ENCODE results near the gene SLC24A3.
"Not testable (repeated sequence)": the region's sequence is repeated elsewhere in the genome, so short reads cannot be mapped to it uniquely, and the experiment has no call there.

The SLC24A3 gene

DNA sequence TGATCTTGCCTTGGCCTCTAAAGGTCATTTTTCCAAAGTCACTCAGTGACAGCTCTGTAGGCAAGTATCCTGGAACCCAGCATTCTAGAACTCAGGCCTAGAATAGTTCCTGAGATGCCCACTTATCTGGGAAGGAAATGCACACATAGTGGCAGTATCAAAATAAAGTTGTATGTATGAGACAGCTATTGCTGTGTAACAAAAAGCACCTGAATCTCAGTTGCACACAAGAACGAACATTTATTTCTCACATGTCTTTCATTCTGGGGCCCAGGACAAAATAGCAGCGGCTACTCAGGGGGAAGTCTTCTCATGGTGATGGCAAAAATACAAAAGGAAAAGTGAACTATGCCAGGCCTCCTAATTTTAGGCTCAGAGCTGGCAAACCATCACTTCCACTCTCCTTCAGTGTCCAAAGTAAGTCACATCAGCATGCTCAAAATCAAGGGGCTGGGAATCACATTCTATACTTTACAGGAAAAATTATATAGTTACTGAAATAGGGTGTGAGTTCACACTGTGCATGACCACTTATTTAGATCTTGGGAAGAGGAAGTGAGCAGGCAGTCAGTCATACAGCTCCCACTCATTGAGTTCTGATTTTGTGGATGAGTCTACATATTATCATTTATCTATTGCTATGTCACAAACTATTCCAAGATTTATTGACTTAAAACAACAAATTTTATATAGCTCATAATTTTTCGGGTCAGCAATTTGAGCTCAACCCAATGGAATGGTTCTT is 412.0 kb downstream of the SLC24A3 start:
- Histone ChIP-seq H3K27ac (ENCODE audit: low read depth, low read length) (no peak overlapping the region), H3K4me3 (ENCODE audit: low read length) (no peak overlapping the region), H3K27me3 (ENCODE audit: control insufficient read depth, insufficient read depth, low read length) (no peaks in the 10 kb centered on the region), H3K4me1 (ENCODE audit: control insufficient read depth, insufficient read depth, low read length) (no peaks in the 10 kb centered on the region), H3K9ac (ENCODE audit: low read length) (no peak overlapping the region), H3K36me3 (ENCODE audit: control insufficient read depth, insufficient read depth, low read length) (no peaks in the 10 kb centered on the region)

DNA sequence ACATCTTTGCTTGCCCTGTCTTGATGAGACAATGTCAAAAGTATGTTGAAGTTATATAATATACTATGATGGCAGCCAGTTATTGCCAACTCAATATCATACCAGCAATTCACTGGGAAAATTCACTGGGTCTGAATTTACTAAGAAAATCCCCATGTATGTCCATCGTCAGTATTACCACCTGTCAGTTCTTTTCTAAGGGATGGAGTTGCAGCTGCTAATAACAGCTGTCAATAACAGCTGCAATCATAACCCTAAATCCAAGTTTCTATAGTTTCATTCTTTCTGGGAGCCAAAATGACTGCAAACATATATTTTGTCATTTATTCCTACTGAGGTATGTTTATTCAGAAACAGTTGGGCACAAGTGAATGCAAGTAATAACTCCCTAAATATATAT is 413.0 kb downstream of the SLC24A3 start:
- Histone ChIP-seq H3K27me3 (ENCODE audit: control insufficient read depth, insufficient read depth, low read length) (no peaks in the 10 kb centered on the region), H3K4me3 (ENCODE audit: low read length) (no peak overlapping the region), H3K9ac (ENCODE audit: low read length) (no peak overlapping the region), H3K27ac (ENCODE audit: low read depth, low read length) (no peak overlapping the region), H3K4me1 (ENCODE audit: control insufficient read depth, insufficient read depth, low read length) (no peaks in the 10 kb centered on the region), H3K36me3 (ENCODE audit: control insufficient read depth, insufficient read depth, low read length) (no peaks in the 10 kb centered on the region)

DNA sequence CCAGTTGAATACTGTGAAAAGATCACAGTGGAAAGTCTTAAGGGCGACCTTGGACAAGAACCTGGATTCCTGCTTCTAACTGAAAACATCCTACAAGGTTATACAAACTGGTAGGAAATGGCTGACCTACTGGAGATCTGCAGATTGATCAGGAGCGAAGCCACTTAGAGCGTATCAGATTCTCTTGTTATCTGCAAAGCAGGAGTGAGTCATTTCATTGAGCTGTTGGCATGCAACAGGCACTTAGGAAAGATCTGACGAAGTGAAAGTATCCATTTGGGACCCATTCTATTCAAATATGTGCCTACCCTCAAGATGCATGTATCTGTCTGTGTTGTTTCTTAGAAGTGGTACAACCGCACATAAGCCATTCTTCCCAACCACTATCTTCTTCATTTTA is 414.5 kb downstream of the SLC24A3 start:
- Histone ChIP-seq H3K9ac (ENCODE audit: low read length) (no peak overlapping the region), H3K27me3 (ENCODE audit: control insufficient read depth, insufficient read depth, low read length) (no peaks in the 10 kb centered on the region), H3K27ac (ENCODE audit: low read depth, low read length) (no peak overlapping the region), H3K36me3 (ENCODE audit: control insufficient read depth, insufficient read depth, low read length) (no peaks in the 10 kb centered on the region), H3K4me3 (ENCODE audit: low read length) (no peak overlapping the region), H3K4me1 (ENCODE audit: control insufficient read depth, insufficient read depth, low read length) (no peaks in the 10 kb centered on the region)

DNA sequence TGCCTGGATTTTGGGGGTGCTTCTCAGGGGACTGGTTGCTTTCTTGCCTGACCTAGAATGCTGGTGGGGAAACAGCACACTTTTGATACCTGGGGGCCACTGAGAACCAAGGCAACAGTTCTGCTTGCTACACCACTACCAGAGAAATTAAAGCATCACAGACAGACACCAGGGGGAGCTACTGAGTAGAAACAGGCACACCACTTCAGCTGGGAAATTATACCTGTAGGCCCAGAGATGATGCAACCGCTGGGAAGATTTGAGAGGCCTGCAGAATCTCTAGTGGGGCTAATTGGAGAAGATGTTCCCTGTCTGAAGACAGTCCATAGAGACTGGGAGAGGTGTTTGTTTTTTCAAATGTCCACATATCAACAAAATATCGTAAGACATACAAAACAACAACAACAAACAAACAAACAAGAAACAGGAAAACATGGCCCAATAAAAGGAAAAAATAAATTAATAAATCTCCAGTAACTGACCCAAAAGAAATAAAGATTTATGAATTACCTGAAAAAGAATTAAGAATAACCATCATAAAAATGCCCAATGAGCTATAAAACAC is 416.2 kb downstream of the SLC24A3 start:
- Histone ChIP-seq H3K27me3 (ENCODE audit: control insufficient read depth, insufficient read depth, low read length) (no peaks in the 10 kb centered on the region), H3K9ac (ENCODE audit: low read length) (no peak overlapping the region), H3K4me3 (ENCODE audit: low read length) (no peak overlapping the region), H3K36me3 (ENCODE audit: control insufficient read depth, insufficient read depth, low read length) (no peaks in the 10 kb centered on the region), H3K27ac (ENCODE audit: low read depth, low read length) (no peak overlapping the region), H3K4me1 (ENCODE audit: control insufficient read depth, insufficient read depth, low read length) (no peaks in the 10 kb centered on the region)

DNA sequence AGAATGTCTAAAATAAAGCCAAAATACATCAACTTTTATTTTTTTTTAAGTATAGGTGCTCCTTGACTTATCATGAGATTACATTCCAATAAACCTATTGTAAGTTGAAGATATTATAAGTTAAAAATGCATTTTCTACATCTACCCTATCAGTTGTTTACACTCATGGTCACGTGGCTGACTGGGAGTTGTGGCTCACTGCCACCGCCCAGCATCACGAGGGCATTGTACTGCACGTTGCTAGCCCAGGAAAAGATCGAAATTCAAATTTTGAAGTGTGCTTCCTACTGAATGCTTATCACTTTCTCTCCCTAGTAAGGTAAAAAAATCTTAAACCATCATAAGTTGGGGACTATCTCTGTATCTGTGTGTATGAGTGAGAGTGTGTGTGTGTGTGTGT is 419.0 kb downstream of the SLC24A3 start:
- Histone ChIP-seq H3K27me3 (ENCODE audit: control insufficient read depth, insufficient read depth, low read length) (no peaks in the 10 kb centered on the region), H3K4me3 (ENCODE audit: low read length) (no peak overlapping the region), H3K27ac (ENCODE audit: low read depth, low read length) (no peak overlapping the region), H3K36me3 (ENCODE audit: control insufficient read depth, insufficient read depth, low read length) (no peaks in the 10 kb centered on the region), H3K9ac (ENCODE audit: low read length) (no peak overlapping the region), H3K4me1 (ENCODE audit: control insufficient read depth, insufficient read depth, low read length) (no peaks in the 10 kb centered on the region)

DNA sequence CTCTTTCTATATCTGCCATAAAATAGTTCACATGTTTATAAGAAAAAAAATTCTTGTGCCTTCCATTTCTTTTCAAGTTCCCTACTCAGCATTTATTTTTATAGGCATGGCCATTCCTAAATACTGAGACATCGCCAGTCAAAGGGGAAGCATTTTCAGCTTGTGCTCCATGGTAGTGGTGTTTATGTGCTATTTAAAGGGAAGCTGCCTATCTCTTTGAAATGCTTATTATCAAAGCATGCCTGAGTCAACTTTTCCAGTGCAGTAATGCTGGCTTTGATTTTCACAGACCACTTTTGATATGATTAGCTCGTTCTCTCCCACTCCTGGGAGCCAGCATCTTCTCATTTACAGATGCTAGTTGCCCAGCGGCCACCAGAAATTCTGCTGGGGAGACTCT is 421.5 kb downstream of the SLC24A3 start:
- Histone ChIP-seq H3K9ac (ENCODE audit: low read length) (no peak overlapping the region), H3K36me3 (ENCODE audit: control insufficient read depth, insufficient read depth, low read length) (no peaks in the 10 kb centered on the region), H3K27ac (ENCODE audit: low read depth, low read length) (no peak overlapping the region), H3K27me3 (ENCODE audit: control insufficient read depth, insufficient read depth, low read length) (no peaks in the 10 kb centered on the region), H3K4me1 (ENCODE audit: control insufficient read depth, insufficient read depth, low read length) (no peaks in the 10 kb centered on the region), H3K4me3 (ENCODE audit: low read length) (no peak overlapping the region)

DNA sequence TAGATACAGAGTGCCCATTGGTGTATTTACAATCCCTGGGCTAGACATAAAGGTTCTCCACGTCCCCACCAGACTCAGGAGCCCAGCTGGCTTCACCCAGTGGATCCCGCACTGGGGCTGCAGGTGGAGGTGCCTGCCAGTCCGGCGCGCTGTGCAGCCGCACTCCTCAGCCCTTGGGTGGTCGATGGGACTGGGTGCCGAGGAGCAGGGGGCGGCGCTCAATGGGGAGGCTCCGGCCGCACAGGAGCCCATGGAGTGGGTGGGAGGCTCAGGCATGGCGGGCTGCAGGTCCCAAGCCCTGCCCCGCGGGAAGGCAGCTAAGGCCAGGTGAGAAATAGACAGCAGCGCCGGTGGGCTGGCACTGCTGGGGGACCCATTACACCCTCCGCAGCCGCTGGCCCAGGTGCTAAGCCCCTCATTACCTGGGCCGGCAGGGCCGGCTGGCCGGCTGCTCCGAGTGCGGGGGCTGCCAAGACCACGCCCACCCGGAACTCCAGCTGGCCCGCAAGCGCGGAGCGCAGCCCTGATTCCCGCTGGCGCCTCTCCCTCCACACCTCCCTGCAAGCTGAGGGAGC is 427.1 kb downstream of the SLC24A3 start:
- not testable (repeated sequence) for H3K36me3 ChIP-seq (ENCODE audit: control insufficient read depth, insufficient read depth, low read length)

DNA sequence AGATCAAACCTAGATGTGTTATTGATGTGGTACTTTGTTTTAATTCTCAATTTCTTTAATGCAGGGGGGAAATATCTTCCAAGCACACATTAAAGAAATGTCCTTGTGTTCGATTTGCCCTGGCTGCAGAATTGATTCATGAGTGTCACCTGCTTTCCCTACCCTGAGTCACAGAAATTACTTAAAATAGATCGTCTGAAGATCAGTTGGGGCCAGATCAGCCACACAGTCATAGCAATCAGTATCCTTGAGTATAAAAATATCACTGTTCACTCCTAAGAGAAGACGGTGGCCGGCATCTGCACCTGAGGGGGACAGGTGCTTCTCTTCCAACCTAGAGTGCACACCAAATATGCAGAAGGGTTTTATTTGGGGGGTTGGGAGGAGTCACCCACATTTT is 430.4 kb downstream of the SLC24A3 start:
- no peak overlapping the region for H3K27ac ChIP-seq (ENCODE audit: low read depth, low read length)
- no peak overlapping the region for H3K4me3 ChIP-seq (ENCODE audit: low read length)
- no peaks in the 10 kb centered on the region for H3K4me1 ChIP-seq (ENCODE audit: control insufficient read depth, insufficient read depth, low read length)
- no peaks in the 10 kb centered on the region for H3K36me3 ChIP-seq (ENCODE audit: control insufficient read depth, insufficient read depth, low read length)
- H3K27me3 ChIP-seq (ENCODE audit: control insufficient read depth, insufficient read depth, low read length) = no peaks in the 10 kb centered on the region
- no peak overlapping the region for H3K9ac ChIP-seq (ENCODE audit: low read length)

More for the DNA sequence above, 427.1 kb downstream of the SLC24A3 start:
- H3K4me3 ChIP-seq (ENCODE audit: low read length); H3K27me3 ChIP-seq (ENCODE audit: control insufficient read depth, insufficient read depth, low read length); H3K27ac ChIP-seq (ENCODE audit: low read depth, low read length); H3K9ac ChIP-seq (ENCODE audit: low read length); H3K4me1 ChIP-seq (ENCODE audit: control insufficient read depth, insufficient read depth, low read length): not testable (repeated sequence)

DNA sequence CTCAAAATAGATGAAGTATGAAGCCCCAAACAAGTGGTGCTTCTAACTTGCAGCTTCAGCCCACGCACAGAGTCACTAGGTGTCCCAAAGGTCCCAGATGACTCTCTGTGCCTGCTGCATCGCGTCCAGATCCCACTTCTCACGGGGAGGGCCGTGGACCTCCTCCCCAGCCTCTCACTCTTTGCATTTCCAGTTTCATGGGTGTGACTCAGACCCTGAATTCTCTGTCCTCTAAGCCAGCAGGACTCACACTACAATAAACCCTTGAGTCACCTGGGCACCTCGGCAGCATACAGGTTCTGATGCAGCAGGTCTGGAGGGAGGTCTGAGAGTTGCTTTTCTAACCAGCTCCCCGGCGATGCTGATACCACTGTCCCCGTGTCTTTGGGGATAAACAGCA is 431.6 kb downstream of the SLC24A3 start:
- no peaks in the 10 kb centered on the region for H3K36me3 ChIP-seq (ENCODE audit: control insufficient read depth, insufficient read depth, low read length)
- no peaks in the 10 kb centered on the region for H3K4me1 ChIP-seq (ENCODE audit: control insufficient read depth, insufficient read depth, low read length)
- H3K27ac ChIP-seq (ENCODE audit: low read depth, low read length) = no peak overlapping the region

DNA sequence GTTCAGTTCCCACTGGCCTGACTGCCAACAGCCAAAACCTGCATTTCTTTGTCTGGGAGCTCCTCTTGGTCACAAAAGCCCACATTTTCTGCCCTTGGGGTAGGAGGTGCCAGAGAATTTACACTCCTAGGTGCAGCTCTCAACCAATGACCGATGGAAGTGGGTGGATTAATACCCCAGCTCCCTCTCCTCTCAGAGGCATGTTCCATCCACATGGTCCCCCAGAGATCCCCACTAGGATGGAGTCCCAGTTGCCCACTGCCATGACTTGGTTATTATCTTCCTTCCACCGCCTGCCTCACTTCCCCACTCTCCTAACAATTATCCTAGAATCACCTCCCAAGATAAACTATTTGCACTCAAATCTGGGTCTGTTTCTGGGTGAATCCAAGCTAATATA is 434.5 kb downstream of the SLC24A3 start:
- Histone ChIP-seq H3K27me3 (ENCODE audit: control insufficient read depth, insufficient read depth, low read length) (no peaks in the 10 kb centered on the region), H3K36me3 (ENCODE audit: control insufficient read depth, insufficient read depth, low read length) (no peaks in the 10 kb centered on the region), H3K9ac (ENCODE audit: low read length) (no peak overlapping the region), H3K27ac (ENCODE audit: low read depth, low read length) (no peak overlapping the region), H3K4me1 (ENCODE audit: control insufficient read depth, insufficient read depth, low read length) (no peaks in the 10 kb centered on the region), H3K4me3 (ENCODE audit: low read length) (no peak overlapping the region)

More for the DNA sequence above, 431.6 kb downstream of the SLC24A3 start:
- Histone ChIP-seq H3K9ac (ENCODE audit: low read length) (no peak overlapping the region), H3K4me3 (ENCODE audit: low read length) (no peak overlapping the region), H3K27me3 (ENCODE audit: control insufficient read depth, insufficient read depth, low read length) (no peaks in the 10 kb centered on the region)

DNA sequence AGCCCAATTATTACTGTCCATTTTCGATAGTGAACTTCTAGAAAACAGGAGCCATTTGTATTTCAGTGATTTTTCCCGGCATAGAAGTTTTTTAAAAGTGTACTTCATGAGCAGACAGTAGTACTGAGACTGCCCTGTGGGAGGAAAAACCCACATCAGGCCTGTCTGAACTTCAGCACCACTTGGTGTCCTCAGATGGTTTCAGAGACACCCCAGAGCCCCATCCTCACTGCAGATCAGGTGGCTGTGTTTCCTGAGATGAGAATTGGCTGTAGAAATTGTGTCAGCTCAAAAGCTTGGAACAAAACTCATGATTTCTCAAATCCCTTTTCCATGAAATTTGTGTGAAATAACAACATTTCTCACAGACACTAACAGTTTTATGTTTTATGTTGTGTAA is 435.6 kb downstream of the SLC24A3 start:
- Histone ChIP-seq H3K4me3 (ENCODE audit: low read length) (no peak overlapping the region), H3K4me1 (ENCODE audit: control insufficient read depth, insufficient read depth, low read length) (no peaks in the 10 kb centered on the region), H3K9ac (ENCODE audit: low read length) (no peak overlapping the region), H3K27me3 (ENCODE audit: control insufficient read depth, insufficient read depth, low read length) (no peaks in the 10 kb centered on the region), H3K27ac (ENCODE audit: low read depth, low read length) (no peak overlapping the region), H3K36me3 (ENCODE audit: control insufficient read depth, insufficient read depth, low read length) (no peaks in the 10 kb centered on the region)

DNA sequence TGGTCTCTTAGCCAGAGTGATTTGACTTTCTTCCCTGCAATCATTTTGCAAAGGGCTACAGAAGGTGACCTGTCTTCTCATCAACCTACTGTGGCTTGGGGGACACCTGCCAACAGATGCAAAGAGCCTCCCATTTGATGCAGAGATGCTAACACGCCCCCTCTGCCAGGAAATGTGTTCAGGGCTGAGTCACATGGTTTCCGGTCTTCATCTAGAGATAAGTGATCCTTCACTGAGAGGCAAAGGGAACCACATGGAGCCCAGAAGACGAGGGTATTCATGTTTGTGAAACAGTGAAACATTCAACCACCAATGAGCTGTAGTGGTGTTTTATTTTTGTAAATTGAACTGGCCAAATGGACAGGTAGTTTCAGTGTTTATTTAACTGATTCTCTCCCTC is 436.6 kb downstream of the SLC24A3 start:
- H3K27ac ChIP-seq (ENCODE audit: low read depth, low read length) = no peak overlapping the region
- no peak overlapping the region for H3K4me3 ChIP-seq (ENCODE audit: low read length)
- no peaks in the 10 kb centered on the region for H3K36me3 ChIP-seq (ENCODE audit: control insufficient read depth, insufficient read depth, low read length)
- no peaks in the 10 kb centered on the region for H3K4me1 ChIP-seq (ENCODE audit: control insufficient read depth, insufficient read depth, low read length)
- no peaks in the 10 kb centered on the region for H3K27me3 ChIP-seq (ENCODE audit: control insufficient read depth, insufficient read depth, low read length)
- H3K9ac ChIP-seq (ENCODE audit: low read length) = no peak overlapping the region

DNA sequence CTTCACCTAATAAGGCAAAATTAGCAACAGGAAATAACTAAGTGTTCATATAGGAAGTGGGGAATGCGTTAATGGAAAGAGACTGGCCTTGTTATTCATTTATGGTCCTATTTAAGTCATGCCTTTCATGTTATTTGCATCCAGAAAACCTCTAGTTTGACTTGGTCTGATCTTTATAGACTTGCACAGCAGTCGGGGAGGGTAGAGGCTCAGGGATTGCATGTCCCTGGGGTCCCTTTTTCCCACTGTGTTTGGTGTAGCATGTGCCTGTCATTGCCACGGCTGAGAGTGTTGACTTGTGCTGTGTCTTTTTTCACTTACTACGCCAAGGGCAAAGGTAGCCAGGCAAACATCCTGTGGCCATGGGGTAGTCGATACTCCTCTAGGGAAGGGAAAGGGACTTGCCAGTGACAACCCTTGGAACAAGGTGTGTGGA is 440.2 kb downstream of the SLC24A3 start:
- Histone ChIP-seq H3K9ac (ENCODE audit: low read length) (no peak overlapping the region), H3K27me3 (ENCODE audit: control insufficient read depth, insufficient read depth, low read length) (no peaks in the 10 kb centered on the region), H3K4me1 (ENCODE audit: control insufficient read depth, insufficient read depth, low read length) (no peaks in the 10 kb centered on the region)

More for the DNA sequence above, 440.2 kb downstream of the SLC24A3 start:
- no peak overlapping the region for H3K4me3 ChIP-seq (ENCODE audit: low read length)
- no peaks in the 10 kb centered on the region for H3K36me3 ChIP-seq (ENCODE audit: control insufficient read depth, insufficient read depth, low read length)
- H3K27ac ChIP-seq (ENCODE audit: low read depth, low read length) = no peak overlapping the region

All from rectal smooth muscle tissue (tissue), 1 donor.